K562 (cell line): ENCODE measurements around the gene SMARCD2.

ENCODE experiments used
- ATF4 ChIP-seq: fragments of 450-650 bp; formaldehyde crosslinking; IDR thresholded peaks from 2 replicates; pipeline ENCODE4 v1.4.0; 2022; ENCODE audit warnings: mild to moderate bottlenecking, moderate library complexity
- CBX8 ChIP-seq: fragments of 200-600 bp; sonication (generic); IDR thresholded peaks from 2 replicates; pipeline ENCODE4 v1.6.1; 2012; ENCODE audit warnings: borderline replicate concordance, mixed run types, low read depth, mild to moderate bottlenecking, moderate library complexity, mixed read lengths, low read length, control low read depth, inconsistent platforms; ENCODE audit not compliant: poor library complexity, severe bottlenecking; ENCODE audit errors: extremely low read depth
- EGR1 ChIP-seq: fragments of 450-650 bp; conservative IDR thresholded peaks from 2 replicates; pipeline ENCODE4 v1.6.1; 2017; ENCODE audit warnings: mild to moderate bottlenecking
- ETV6 ChIP-seq, 3 experiments: fragments of 150-350 bp in 1 of 3; sonication (generic) in 1 of 3; formaldehyde crosslinking in 1 of 3; IDR thresholded peaks; 2 replicates each; pipeline versions ENCODE4 v1.6.1 to v1.8.0; 2014 to 2022; ENCODE audit warnings: borderline replicate concordance in 2 of 3, low read depth in 2 of 3, antibody characterized with exemption in 1 of 3, low read length in 1 of 3, mild to moderate bottlenecking in 1 of 3, missing genetic modification reagents in 1 of 3
- FOXJ3 ChIP-seq: sonication (generic); formaldehyde crosslinking; IDR thresholded peaks from 2 replicates; pipeline ENCODE4 v1.4.0; 2020; ENCODE audit warnings: mild to moderate bottlenecking, missing genetic modification reagents
- JUNB ChIP-seq: fragments of 450-650 bp; formaldehyde crosslinking; conservative IDR thresholded peaks from 2 replicates; pipeline ENCODE4 v1.4.0; 2020; ENCODE audit warnings: mild to moderate bottlenecking
- KDM1A ChIP-seq, 2 experiments: fragments of 450-650 bp; IDR thresholded peaks; 2 replicates each; pipeline ENCODE4 v1.6.1; 2016; ENCODE audit warnings: mild to moderate bottlenecking in 2 of 2
- LCOR ChIP-seq: sonication (generic); formaldehyde crosslinking; IDR thresholded peaks from 2 replicates; pipeline ENCODE4 v1.8.0; 2022; ENCODE audit warnings: mild to moderate bottlenecking, missing genetic modification reagents
- POLR2A ChIP-seq: fragments of 450-650 bp; conservative IDR thresholded peaks from 2 replicates; pipeline ENCODE4 v1.6.1; 2016
- STAT5B ChIP-seq: fragments of 250-450 bp; sonication (Bioruptor Pico); IDR thresholded peaks from 2 replicates; pipeline ENCODE4 v1.8.0; 2021; ENCODE audit warnings: mild to moderate bottlenecking, inconsistent platforms
- USF1 ChIP-seq: sonication (generic); formaldehyde crosslinking; IDR thresholded peaks from 2 replicates; pipeline ENCODE4 v1.9.0; 2022; ENCODE audit warnings: mild to moderate bottlenecking, missing genetic modification reagents
- ZNF232 ChIP-seq: sonication (generic); formaldehyde crosslinking; IDR thresholded peaks from 2 replicates; pipeline ENCODE4 v1.8.0; 2022; ENCODE audit warnings: mild to moderate bottlenecking, missing genetic modification reagents
- ZNF431 ChIP-seq: sonication (generic); formaldehyde crosslinking; IDR thresholded peaks from 2 replicates; pipeline ENCODE4 v1.8.0; 2022; ENCODE audit warnings: mild to moderate bottlenecking, missing genetic modification reagents
- TF ChIP-seq, protein P1 (sequence below): sonication (generic); formaldehyde crosslinking; IDR thresholded peaks from 2 replicates; pipeline ENCODE4 v1.5.0; 2020; ENCODE audit warnings: missing genetic modification reagents

GRCh38 chr17:63792055-63792729 is 50.3 kb downstream of the SMARCD2 start:
- TF ChIP-seq ZNF431 (CRISPR knock-in tag) (no peak), ETV6 (IDR thresholded peaks at IDR 0.05; ENCODE audit: borderline replicate concordance in 1 of 2, low read depth in 2 of 2, low read length in 1 of 2) (no peak), ETV6 (CRISPR knock-in tag; IDR thresholded peaks at IDR 0.05; ENCODE audit: borderline replicate concordance) (no peak), FOXJ3 (CRISPR knock-in tag) (no peak), EGR1 (no peak), STAT5B (CRISPR knock-in tag) (no peak), ZNF232 (peak; percentile 67; the same call in 1 of the 2 replicates), ATF4 (CRISPR knock-in tag) (no peak), LCOR (CRISPR knock-in tag) (no peak), JUNB (CRISPR knock-in tag) (no peak), USF1 (CRISPR knock-in tag) (no peak), KDM1A (IDR thresholded peaks at IDR 0.05) (no peak), POLR2A (no peak), CBX8 (no peak)
- TF ChIP-seq, protein P1, sequence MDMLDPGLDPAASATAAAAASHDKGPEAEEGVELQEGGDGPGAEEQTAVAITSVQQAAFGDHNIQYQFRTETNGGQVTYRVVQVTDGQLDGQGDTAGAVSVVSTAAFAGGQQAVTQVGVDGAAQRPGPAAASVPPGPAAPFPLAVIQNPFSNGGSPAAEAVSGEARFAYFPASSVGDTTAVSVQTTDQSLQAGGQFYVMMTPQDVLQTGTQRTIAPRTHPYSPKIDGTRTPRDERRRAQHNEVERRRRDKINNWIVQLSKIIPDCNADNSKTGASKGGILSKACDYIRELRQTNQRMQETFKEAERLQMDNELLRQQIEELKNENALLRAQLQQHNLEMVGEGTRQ (CRISPR knock-in tag): no peak
